Pancreas (tissue), 10 donors: ENCODE results near the gene B3GAT3. TPM values are rescaled to one million over a fixed set of nuclear protein-coding genes. Genes with fewer than 3 reads are reported as not detected.

ENCODE experiments used
- ATAC-seq, 4 donors: fragments of 200-7000 bp; cut with Tn5 transposase; one replicate each; pipeline versions ENCODE4 v1.8.0 to v1.9.1; 2020; ENCODE audit warnings: mild to moderate bottlenecking in 4 of 4, moderate library complexity in 4 of 4
- DNase-seq, 6 donors: peaks; one replicate each; pipeline ENCODE4 v3.0.0-alpha.2; 2020
- FAIRE-seq: peaks from 2 replicates; lab custom pipeline; 2012; peaks lifted over from hg19 to GRCh38; lab: Jason Lieb, UNC
- H3K27ac ChIP-seq, 4 donors: fragments of 200-600 bp; sonication (generic); 1 replicate in 3 of 4; 2 replicates in 1 of 4; pipeline versions ENCODE4 v1.5.0 to v1.8.0; 2020
- H3K27me3 ChIP-seq, 4 donors: fragments of 200-600 bp; one replicate each; pipeline ENCODE4 v1.8.0; 2021
- H3K36me3 ChIP-seq, 3 donors: fragments of 200-600 bp; sonication (generic) in 1 of 3; one replicate each; pipeline versions ENCODE4 v1.5.0 to v1.8.0; 2020 to 2021
- H3K4me1 ChIP-seq, 3 donors: fragments of 200-600 bp; one replicate each; pipeline ENCODE4 v1.8.0; 2021
- H3K4me3 ChIP-seq, 4 donors: fragments of 200-600 bp; sonication (generic) in 2 of 4; one replicate each; pipeline versions ENCODE4 v1.5.0 to v1.8.0; 2020 to 2021
- H3K9me3 ChIP-seq, 4 donors: fragments of 200-600 bp; one replicate each; pipeline ENCODE4 v1.8.0; 2021
- WGBS, 2 donors: extraction: QIAGEN DNeasy Blood & Tissue Kit; methylation state at CpG; one replicate each; pipeline ENCODE4 v1.1.7; 2013; 5-methylcytosine and 5-hydroxymethylcytosine counted together
- intact Hi-C, 3 donors: fragments of 100-400 bp; cut with DNase I; formaldehyde crosslinking; loops; one replicate each; pipeline versions ENCODE4 v1.11.1 to v1.14.2; 2022
- polyA plus RNA-seq, 2 donors: library from polyadenylated mRNA; stranded (reverse); fragments of 200-250 nt; gene quantifications; one replicate each; pipeline ENCODE4 v1.2.3, GENCODE V29; 2013
- total RNA-seq, 6 donors: library from RNA; stranded (reverse); fragmentation: NEBNext Ultra II Directional in 4 of 6; extraction: Animal tissue kit (Norgen Biotek cat#: 25700) in 4 of 6; gene quantifications; one replicate each; pipeline versions ENCODE4 v1.2.1 to v1.2.4, GENCODE V29; 2021 to 2023
- TF ChIP-seq, protein P1 (sequence below), 4 donors: fragments of 200-600 bp; sonication (generic) in 3 of 4; IDR thresholded peaks; one replicate each; pipeline versions ENCODE4 v1.5.0 to v1.8.0; 2021; ENCODE audit warnings: antibody characterized with exemption in 4 of 4
- donor health status: healthy with polysubstance abuse.
- donor health status: DM: no; HTN: no; CAD: no; lungs with moderate emphysema.
- donor health status: DM: no; HTN: no; CAD: no.
- donor health status: control.
- donor health status: control.
- donor health status: Bipolar disorder and iron deficiency.
- donor health status: DM: yes; HTN: yes; CAD: no.
- donor health status: DM: no; HTN: no; CAD: no.
- donor health status: DM: no; HTN: no; CAD: no.
- donor health status: DM: yes; HTN: yes; CAD: no.

The B3GAT3 gene
- total and polyA plus RNA-seq, 8 donors = 13.2 to 50.8 (median 18.5) TPM

DNA sequence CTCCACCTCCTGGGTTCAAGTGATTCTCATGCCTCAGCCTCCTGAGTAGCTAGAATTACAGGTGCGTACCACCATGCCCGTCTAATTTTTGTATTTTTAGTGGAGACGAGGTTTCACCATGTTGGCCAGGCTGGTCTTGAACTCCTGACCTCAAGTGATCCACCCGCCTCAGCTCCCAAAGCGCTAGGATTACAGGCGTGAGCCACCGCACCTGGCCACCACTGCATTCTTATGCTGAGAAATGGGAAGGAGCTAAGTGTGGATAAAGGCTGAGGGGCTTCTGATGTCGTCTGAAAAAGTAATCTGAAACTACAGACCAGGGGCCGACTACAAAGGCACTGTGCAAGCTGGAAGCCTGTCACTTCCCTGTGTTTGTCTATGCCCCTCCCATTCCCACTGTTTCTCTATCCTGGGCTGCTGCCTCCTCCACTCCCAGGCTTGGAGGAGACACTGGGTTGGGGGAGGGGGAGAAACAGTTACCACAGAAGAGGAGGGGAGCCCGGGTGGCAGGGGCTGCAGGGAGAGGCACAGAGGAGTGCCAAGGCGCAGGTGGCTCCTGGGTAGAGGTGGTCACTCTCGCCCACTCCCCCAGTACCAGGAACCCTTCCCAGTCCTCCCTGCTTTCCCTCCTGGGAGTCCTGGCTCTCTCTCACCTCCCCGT lies 17.2 kb downstream of the B3GAT3 start:
- Histone ChIP-seq H3K27ac (no peak overlapping the region), H3K9me3 (no peaks in the 10 kb centered on the region), H3K36me3 (peaks cover 0 to 10% (median 0%) of the 10 kb centered on the region in 3 donors), H3K4me1 (peaks cover 0 to 9% (median 6%) of the 10 kb centered on the region in 3 donors), H3K27me3 (no peaks in the 10 kb centered on the region), H3K4me3 (no peak overlapping the region)
- ATAC-seq = no peak
- intact Hi-C loops = no loop called here
- WGBS, 2 donors = 87 to 88% methylated on average over 13 of the region's 13 CpGs
- no peak for FAIRE-seq
- no peak for DNase-seq
- TF ChIP-seq, protein P1, sequence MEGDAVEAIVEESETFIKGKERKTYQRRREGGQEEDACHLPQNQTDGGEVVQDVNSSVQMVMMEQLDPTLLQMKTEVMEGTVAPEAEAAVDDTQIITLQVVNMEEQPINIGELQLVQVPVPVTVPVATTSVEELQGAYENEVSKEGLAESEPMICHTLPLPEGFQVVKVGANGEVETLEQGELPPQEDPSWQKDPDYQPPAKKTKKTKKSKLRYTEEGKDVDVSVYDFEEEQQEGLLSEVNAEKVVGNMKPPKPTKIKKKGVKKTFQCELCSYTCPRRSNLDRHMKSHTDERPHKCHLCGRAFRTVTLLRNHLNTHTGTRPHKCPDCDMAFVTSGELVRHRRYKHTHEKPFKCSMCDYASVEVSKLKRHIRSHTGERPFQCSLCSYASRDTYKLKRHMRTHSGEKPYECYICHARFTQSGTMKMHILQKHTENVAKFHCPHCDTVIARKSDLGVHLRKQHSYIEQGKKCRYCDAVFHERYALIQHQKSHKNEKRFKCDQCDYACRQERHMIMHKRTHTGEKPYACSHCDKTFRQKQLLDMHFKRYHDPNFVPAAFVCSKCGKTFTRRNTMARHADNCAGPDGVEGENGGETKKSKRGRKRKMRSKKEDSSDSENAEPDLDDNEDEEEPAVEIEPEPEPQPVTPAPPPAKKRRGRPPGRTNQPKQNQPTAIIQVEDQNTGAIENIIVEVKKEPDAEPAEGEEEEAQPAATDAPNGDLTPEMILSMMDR (IDR thresholded peaks at IDR 0.05) = no peak

DNA sequence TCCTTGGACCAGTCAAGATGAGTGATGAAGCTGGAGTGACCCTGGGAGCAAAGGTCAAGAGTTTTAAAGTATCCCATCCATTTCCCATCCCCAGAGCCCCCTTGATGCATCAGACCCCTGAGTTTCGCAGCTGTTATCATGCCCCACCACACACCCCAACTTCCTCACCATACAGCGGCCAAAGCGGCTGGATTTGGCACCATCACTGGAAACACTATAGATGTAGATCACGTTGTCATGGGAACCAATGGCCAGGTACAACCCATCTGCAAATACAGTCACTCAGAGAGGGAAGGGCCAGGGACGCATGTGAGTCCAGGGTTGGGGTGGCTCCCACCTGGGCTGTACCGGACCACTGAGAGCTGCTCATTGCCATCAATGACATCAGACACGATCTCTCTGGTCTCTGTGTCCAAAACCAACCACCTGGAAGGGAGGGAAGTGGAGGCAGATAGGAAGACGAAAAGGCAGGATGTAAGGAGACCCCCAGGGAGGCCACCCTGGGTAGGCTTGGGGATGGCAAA lies 17.9 kb downstream of the B3GAT3 start:
- TF ChIP-seq, protein P1 (IDR thresholded peaks at IDR 0.05) = no peak
- Histone ChIP-seq H3K27ac (no peak overlapping the region), H3K4me1 (peaks cover 0 to 14% (median 11%) of the 10 kb centered on the region in 3 donors), H3K36me3 (peaks cover 0 to 10% (median 0%) of the 10 kb centered on the region in 3 donors), H3K27me3 (no peaks in the 10 kb centered on the region), H3K4me3 (no peak overlapping the region), H3K9me3 (no peaks in the 10 kb centered on the region)
- 87 to 91% methylated on average over 8 of the region's 8 CpGs for WGBS, 2 donors
- no peak for DNase-seq
- intact Hi-C loops = no loop called here
- FAIRE-seq = no peak
- no peak for ATAC-seq

DNA sequence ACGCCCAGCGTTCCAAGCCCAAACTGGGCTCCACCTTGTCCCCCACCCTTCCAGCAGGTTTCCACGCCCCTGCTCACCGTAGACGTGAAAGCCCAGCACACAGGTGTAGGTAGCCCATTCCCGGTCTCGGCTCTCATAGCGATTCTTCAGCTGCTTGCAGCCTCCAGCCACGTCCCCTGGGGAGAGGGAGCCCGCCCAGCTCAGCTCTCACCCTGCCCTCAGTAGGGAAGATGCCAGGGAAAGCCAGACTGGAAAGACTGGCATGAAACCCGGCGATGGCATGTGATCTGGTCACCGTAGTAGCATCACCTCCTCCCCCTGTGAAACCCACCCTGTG lies 18.7 kb downstream of the B3GAT3 start:
- Histone ChIP-seq H3K36me3 (peaks cover 0 to 11% (median 4%) of the 10 kb centered on the region in 3 donors), H3K27ac (peak overlapping the region in 1 of 4 donors; percentile 93), H3K27me3 (no peaks in the 10 kb centered on the region), H3K9me3 (no peaks in the 10 kb centered on the region), H3K4me1 (peaks cover 0 to 14% (median 11%) of the 10 kb centered on the region in 3 donors), H3K4me3 (peak overlapping the region in 1 of 4 donors; percentile 96)
- FAIRE-seq (no peak), DNase-seq (no peak), ATAC-seq (no peak)
- WGBS, 2 donors = 82 to 89% methylated on average over 13 of the region's 13 CpGs
- TF ChIP-seq, protein P1 (IDR thresholded peaks at IDR 0.05) = no peak
- intact Hi-C loops = no loop called here

DNA sequence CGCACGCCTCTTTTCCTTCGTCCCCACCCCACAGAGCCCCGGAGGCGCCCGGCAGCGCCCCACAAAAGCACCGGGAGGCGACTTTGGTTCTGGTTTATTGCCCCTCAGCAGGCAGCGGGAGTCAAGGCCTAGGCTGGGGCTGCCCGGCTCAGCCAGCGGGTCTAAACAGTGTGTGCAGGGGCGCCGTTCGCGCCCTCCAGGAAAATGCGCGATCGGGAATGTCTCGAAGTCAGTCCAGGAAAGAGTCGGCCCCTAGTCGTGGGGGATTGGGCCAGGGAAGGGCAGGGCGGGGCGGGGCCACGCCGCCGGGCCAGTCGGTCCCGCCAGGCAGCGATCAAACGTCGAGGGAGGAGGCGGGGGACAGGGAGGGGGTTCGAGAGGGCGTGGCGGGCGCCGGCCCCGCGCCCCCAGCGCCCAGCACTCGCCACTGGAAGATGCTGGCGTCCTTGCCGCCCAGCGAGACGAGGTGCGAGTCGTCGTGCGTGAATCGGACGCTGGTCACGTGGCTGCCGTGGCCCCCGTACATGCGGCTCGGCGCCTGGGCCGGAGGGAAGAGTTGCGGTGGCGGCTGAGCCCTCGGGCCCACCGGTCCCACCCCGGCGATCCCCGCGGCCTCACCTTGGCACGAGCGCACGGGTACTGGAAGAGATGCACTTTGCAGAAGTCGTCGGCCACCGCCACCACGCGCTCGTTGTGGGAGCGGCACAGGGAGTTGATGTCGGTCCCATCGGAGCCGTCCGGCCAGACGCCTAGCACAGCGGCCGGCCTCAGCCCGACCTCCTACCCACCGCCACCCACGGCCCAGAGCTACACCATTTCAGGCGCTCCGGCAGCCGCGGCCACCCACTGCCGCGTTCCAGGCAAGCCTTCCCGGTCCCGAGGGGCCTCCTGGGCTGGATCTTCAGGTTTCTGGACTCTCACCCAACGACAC lies 19.4 kb downstream of the B3GAT3 start:
- Histone ChIP-seq H3K4me1 (peaks cover 0 to 14% (median 11%) of the 10 kb centered on the region in 3 donors), H3K36me3 (peaks cover 0 to 17% (median 10%) of the 10 kb centered on the region in 3 donors), H3K27ac (peak overlapping the region; percentile 74 to 94 (median 88)), H3K4me3 (peak overlapping the region; percentile 84 to 96 (median 90)), H3K9me3 (no peaks in the 10 kb centered on the region), H3K27me3 (no peaks in the 10 kb centered on the region)
- ATAC-seq = peak; percentile 29 to 72 (median 64)
- peak; percentile 66 to 91 (median 76) for DNase-seq
- TF ChIP-seq, protein P1 (IDR thresholded peaks at IDR 0.05) = no peak
- intact Hi-C loops = no loop called here
- no peak for FAIRE-seq
- 9 to 10% methylated on average over 67 to 96 of the region's 96 CpGs for WGBS, 2 donors
